ENCODE results near the gene SRR.

The SRR gene

DNA sequence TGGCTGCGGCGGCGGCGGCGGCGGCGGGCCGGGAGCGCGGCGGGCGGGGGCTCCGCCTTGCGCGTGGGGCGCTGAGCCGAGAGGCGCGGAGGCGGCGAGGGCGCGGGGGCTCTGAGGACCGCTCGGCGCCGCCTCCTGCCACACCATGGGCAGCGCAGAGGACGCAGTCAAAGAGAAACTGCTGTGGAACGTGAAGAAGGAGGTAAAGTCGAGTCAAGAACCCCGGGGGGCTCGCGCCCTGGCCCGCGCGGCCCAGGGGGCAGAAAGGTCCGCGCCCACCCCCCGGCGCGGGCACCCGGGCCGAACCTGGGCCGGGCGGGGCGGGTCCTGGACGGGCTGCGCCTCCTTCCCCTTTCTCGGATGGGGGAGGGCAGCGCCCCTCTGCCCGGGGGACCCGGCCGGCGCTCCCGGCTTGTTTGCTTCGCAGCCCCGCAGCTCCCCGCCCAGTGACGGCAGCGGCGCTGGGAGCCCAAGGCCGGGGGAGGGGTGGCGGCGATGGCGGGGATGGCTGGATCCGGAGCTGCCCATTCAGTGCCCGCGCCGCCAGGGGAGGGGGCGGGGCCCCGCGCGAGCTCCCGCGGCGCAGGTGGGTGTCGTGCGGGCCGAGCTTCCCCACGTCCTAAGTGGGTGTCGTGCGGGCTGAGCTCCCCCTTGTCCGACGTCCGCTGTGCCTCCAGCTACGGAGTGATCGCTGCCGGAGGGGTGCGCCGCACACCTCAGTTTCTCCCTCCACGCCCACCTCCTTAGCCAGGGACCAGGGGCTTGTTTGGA is 34.0 kb downstream of the SRR start:
- DNase-seq (ENCODE audit: extremely low read depth, low read depth): no peak
- TF ChIP-seq, protein P1, sequence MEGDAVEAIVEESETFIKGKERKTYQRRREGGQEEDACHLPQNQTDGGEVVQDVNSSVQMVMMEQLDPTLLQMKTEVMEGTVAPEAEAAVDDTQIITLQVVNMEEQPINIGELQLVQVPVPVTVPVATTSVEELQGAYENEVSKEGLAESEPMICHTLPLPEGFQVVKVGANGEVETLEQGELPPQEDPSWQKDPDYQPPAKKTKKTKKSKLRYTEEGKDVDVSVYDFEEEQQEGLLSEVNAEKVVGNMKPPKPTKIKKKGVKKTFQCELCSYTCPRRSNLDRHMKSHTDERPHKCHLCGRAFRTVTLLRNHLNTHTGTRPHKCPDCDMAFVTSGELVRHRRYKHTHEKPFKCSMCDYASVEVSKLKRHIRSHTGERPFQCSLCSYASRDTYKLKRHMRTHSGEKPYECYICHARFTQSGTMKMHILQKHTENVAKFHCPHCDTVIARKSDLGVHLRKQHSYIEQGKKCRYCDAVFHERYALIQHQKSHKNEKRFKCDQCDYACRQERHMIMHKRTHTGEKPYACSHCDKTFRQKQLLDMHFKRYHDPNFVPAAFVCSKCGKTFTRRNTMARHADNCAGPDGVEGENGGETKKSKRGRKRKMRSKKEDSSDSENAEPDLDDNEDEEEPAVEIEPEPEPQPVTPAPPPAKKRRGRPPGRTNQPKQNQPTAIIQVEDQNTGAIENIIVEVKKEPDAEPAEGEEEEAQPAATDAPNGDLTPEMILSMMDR (IDR thresholded peaks at IDR 0.05; ENCODE audit: low read depth, low read length): no peak

DNA sequence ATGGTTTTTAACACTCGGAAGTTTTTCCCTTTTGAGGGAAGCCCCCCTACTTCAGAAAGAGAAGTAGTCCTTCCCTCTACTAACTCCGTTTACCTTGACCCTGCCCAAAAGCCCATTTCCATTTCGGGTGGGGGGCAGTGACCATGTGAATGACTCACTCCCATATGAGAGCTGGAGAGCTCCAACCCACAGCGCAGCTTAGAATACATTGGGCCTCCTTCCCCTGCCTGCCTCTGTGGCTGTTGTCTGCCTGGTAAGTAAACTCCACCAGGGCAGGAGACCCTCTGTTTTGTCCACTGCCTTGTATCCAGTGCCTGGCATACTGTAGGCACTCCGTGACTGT is 34.5 kb downstream of the SRR start:
- TF ChIP-seq, protein P1 (IDR thresholded peaks at IDR 0.05; ENCODE audit: low read depth, low read length): no peak
- no peak for DNase-seq (ENCODE audit: extremely low read depth, low read depth)

DNA sequence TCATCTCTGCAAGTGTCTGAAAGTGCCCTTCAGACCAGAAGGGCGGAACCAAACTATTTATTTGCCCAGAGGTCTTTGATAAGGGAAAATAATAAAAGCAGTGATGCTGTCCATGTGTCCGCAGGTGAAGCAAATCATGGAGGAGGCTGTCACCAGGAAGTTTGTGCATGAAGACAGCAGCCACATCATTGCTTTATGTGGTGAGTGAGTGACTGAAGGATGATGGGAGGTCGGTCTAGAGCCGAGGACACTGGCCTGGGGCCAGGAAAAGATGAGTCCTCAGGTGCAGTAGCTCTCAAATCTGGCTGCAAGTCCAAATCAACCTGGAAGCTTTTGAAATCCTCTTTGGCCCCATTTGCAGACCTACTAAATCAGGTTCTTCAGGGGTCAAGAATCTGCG is 39.7 kb downstream of the SRR start:
- TF ChIP-seq, protein P1 (IDR thresholded peaks at IDR 0.05; ENCODE audit: low read depth, low read length): no peak
- no peak for DNase-seq (ENCODE audit: extremely low read depth, low read depth)

DNA sequence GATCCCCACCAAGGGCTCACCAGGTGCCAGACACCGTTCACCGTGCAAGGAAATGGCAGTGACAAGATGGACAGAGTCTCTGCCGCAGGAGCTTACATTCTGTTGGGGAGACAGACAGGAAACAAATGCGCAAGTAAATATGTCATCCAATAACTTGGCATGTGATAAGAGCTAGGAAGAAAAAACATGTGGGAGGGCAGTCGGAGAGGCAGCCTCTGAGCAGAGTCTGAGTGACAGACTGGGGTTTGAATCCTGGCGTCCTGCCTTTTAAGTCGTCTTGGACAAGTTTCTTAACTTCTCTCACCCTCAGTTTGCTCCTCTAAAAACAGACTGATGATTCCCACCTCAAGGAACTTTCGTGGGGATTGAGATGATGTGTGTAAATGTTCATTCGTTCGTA is 40.8 kb downstream of the SRR start:
- TF ChIP-seq, protein P1 (IDR thresholded peaks at IDR 0.05; ENCODE audit: low read depth, low read length): no peak
- no peak for DNase-seq (ENCODE audit: extremely low read depth, low read depth)

DNA sequence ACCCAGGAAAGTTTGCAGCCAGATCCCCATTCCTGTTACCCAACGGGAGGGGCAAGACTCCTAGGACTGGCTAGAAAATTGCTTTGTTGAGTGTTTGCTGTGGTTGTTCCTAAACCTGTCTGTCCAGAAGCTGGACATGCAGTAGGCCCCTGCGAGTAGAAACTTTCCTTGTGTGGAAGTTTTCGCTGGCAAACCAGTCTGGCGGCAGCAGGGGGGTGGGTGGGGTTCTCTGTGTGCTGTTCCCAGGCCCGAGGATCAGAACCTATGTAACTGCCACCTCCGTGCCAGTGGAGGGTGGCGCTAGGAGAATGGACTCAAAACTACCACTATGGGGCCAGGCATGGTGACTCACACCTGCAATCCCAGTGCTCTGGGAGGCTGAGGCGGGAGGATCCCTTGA is 42.7 kb downstream of the SRR start:
- TF ChIP-seq, protein P1 (IDR thresholded peaks at IDR 0.05; ENCODE audit: low read depth, low read length): no peak
- no peak for DNase-seq (ENCODE audit: extremely low read depth, low read depth)

DNA sequence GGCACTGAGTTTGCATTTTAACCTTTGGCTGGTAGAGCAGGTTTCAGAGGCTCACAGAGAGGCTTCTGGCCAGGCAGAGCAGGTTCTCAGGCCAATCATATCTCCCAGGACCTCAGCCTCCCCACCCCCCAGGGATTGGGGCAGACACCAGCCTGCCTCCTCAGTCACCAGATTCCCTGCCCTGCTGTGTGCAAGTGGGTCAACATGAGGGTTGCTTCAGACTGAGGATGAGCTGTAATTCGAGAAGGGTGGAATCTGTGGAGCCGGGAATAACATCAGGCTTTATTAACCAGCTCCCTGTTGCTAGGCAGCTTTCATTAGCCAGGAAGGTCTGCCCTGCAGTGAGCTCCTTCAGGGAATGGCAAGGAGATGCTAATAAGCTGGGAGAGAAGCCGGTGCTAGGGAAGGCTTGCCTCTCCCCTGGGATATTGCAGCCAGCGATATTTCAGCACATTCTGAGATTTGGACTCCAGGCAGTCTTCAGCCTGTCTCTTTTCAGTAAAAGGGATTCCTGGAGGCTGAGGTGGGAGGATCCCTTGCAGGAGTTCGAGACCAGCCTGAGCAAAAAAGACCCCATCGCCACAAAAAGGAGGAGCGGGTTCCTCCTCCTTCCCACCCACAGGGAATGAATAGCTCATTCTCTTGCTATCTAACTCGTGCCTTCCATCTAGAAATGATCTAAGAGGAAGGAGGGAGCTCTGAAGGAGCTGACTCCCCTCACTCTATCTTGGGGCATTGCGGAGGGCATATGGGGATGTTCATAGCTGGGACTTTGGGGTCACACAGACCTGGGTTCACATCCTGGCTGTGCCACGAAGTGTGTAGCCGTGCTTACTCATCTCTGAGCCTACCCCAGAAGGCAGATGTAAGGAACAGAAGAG is 44.3 kb downstream of the SRR start:
- TF ChIP-seq, protein P1 (IDR thresholded peaks at IDR 0.05; ENCODE audit: low read depth, low read length): no peak
- peak; percentile 64 for DNase-seq (ENCODE audit: extremely low read depth, low read depth)

DNA sequence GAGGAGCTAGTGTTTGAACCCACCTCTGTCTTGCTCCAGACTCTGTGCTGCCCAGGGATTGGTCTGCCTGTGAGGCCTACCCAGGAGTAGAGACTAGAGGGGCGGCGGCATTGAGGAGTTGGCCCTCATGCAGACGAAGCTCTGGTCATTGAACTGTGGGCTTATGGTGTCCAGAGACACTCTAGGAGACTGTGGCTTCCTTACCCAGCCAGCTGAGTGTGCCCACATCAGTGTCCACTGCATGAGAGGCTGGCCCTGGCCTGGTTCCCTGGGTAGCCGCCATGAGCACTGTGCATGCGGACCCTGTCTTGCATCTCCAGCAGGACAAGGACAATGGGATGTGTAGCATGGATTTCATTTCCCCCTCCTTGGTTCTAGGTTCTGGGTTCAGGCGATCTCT is 47.5 kb downstream of the SRR start:
- TF ChIP-seq, protein P1 (IDR thresholded peaks at IDR 0.05; ENCODE audit: low read depth, low read length): no peak

More for the DNA sequence above, 47.5 kb downstream of the SRR start:
- DNase-seq (ENCODE audit: extremely low read depth, low read depth): no peak
